Esophagus (tissue), 2 donors: ENCODE data around the gene HOXD13. TPM values are rescaled to one million over a fixed set of nuclear protein-coding genes. Genes with fewer than 3 reads are reported as not detected.

ENCODE experiments used
- H3K27ac ChIP-seq, 2 donors: one replicate each; pipeline ENCODE4 v1.5.1; 2013; ENCODE audit warnings: low read depth in 2 of 2, mild to moderate bottlenecking in 2 of 2, inconsistent platforms in 1 of 2, low read length in 1 of 2, moderate library complexity in 1 of 2
- H3K27me3 ChIP-seq, 2 donors: one replicate each; pipeline ENCODE4 v1.6.1; 2013; ENCODE audit warnings: low read length in 2 of 2, control low read depth in 1 of 2, mild to moderate bottlenecking in 1 of 2; ENCODE audit not compliant: insufficient read depth in 2 of 2, control insufficient read depth in 1 of 2
- H3K36me3 ChIP-seq, 2 donors: one replicate each; pipeline ENCODE4 v1.6.1; 2013; ENCODE audit warnings: low read length in 1 of 2; ENCODE audit not compliant: control insufficient read depth in 2 of 2, insufficient read depth in 2 of 2
- H3K4me1 ChIP-seq, 2 donors: one replicate each; pipeline ENCODE4 v1.6.1; 2013; ENCODE audit warnings: low read length in 1 of 2; ENCODE audit not compliant: control insufficient read depth in 2 of 2, insufficient read depth in 2 of 2
- H3K4me3 ChIP-seq, 2 donors: one replicate each; pipeline ENCODE4 v1.5.1; 2013; ENCODE audit warnings: low read length in 2 of 2, mild to moderate bottlenecking in 2 of 2, low read depth in 1 of 2, moderate library complexity in 1 of 2
- H3K9me3 ChIP-seq, 2 donors: one replicate each; pipeline ENCODE4 v1.6.1; 2013; ENCODE audit warnings: mild to moderate bottlenecking in 2 of 2, low read depth in 1 of 2, low read length in 1 of 2, moderate library complexity in 1 of 2; ENCODE audit not compliant: control insufficient read depth in 2 of 2, insufficient read depth in 1 of 2
- WGBS, 2 donors: extraction: QIAGEN DNeasy Blood & Tissue Kit; methylation state at CpG; one replicate each; pipeline ENCODE4 v1.1.7; 2013; 5-methylcytosine and 5-hydroxymethylcytosine counted together
- polyA plus RNA-seq, 2 donors: library from polyadenylated mRNA; stranded (reverse); fragments of 200-250 nt; gene quantifications; one replicate each; pipeline ENCODE4 v1.2.3, GENCODE V29; 2013
- donor health status: healthy with polysubstance abuse.
- donor health status: Bipolar disorder and iron deficiency.

HOXD13 gene
- polyA plus RNA-seq, 2 donors, result not detected

- no peak overlapping the region for H3K27ac ChIP-seq
- H3K36me3 ChIP-seq, result no peaks in the 10 kb centered on the region
- peaks cover 8 to 26% of the 10 kb centered on the region in 2 donors for H3K9me3 ChIP-seq
- peaks cover 4 to 10% of the 10 kb centered on the region in 2 donors for H3K4me1 ChIP-seq
- WGBS, 2 donors, result 6 to 7% methylated on average over 46 of the region's 46 CpGs
- peaks cover 2 to 55% of the 10 kb centered on the region in 2 donors for H3K27me3 ChIP-seq
- H3K4me3 ChIP-seq, result no peak overlapping the region
Measured at GRCh38 chr2:176085861-176086771, 6.4 kb upstream of the HOXD13 start.

GRCh38 chr2:176087330-176088047 lies 5.0 kb upstream of the HOXD13 start:
- Histone ChIP-seq H3K4me1 (peaks cover 7 to 8% of the 10 kb centered on the region in 2 donors), H3K9me3 (peaks cover 0 to 19% of the 10 kb centered on the region in 2 donors), H3K4me3 (no peak overlapping the region), H3K27me3 (peaks cover 2 to 55% of the 10 kb centered on the region in 2 donors), H3K27ac (no peak overlapping the region), H3K36me3 (no peaks in the 10 kb centered on the region)
- 30 to 38% methylated on average over 29 of the region's 29 CpGs for WGBS, 2 donors

GRCh38 chr2:176088048-176088936 lies 4.2 kb upstream of the HOXD13 start:
- WGBS, 2 donors, result 5 to 8% methylated on average over 49 of the region's 49 CpGs
- Histone ChIP-seq H3K9me3 (peaks cover 0 to 14% of the 10 kb centered on the region in 2 donors), H3K27me3 (peaks cover 2 to 52% of the 10 kb centered on the region in 2 donors), H3K4me1 (peaks cover 9 to 11% of the 10 kb centered on the region in 2 donors), H3K36me3 (no peaks in the 10 kb centered on the region), H3K27ac (no peak overlapping the region), H3K4me3 (peak overlapping the region; percentile 21 to 37)

GRCh38 chr2:176088937-176089842 lies 3.3 kb upstream of the HOXD13 start:
- peaks cover 0 to 16% of the 10 kb centered on the region in 2 donors for H3K9me3 ChIP-seq
- no peak overlapping the region for H3K4me3 ChIP-seq
- H3K27me3 ChIP-seq, result peaks cover 2 to 51% of the 10 kb centered on the region in 2 donors
- no peak overlapping the region for H3K27ac ChIP-seq
- WGBS, 2 donors, result 7 to 10% methylated on average over 6 of the region's 6 CpGs
- peaks cover 8 to 15% of the 10 kb centered on the region in 2 donors for H3K4me1 ChIP-seq
- no peaks in the 10 kb centered on the region for H3K36me3 ChIP-seq

GRCh38 chr2:176089843-176090395 lies 2.6 kb upstream of the HOXD13 start:
- Histone ChIP-seq H3K4me1 (peaks cover 8 to 15% of the 10 kb centered on the region in 2 donors), H3K27me3 (peaks cover 2 to 53% of the 10 kb centered on the region in 2 donors), H3K27ac (no peak overlapping the region), H3K9me3 (peaks cover 0 to 17% of the 10 kb centered on the region in 2 donors), H3K4me3 (no peak overlapping the region), H3K36me3 (no peaks in the 10 kb centered on the region)

- Histone ChIP-seq H3K9me3 (peaks cover 0 to 14% of the 10 kb centered on the region in 2 donors), H3K4me3 (no peak overlapping the region), H3K36me3 (no peaks in the 10 kb centered on the region), H3K4me1 (peaks cover 8 to 14% of the 10 kb centered on the region in 2 donors), H3K27me3 (peaks cover 2 to 47% of the 10 kb centered on the region in 2 donors), H3K27ac (no peak overlapping the region)
- WGBS, 2 donors, result 25 to 30% methylated on average over 5 of the region's 5 CpGs
Measured at GRCh38 chr2:176090862-176091261, 1.7 kb upstream of the HOXD13 start.

GRCh38 chr2:176091329-176092258 lies 927 bp upstream of the HOXD13 start:
- Histone ChIP-seq H3K27ac (no peak overlapping the region), H3K27me3 (peaks cover 0 to 43% of the 10 kb centered on the region in 2 donors), H3K4me1 (peaks cover 8 to 13% of the 10 kb centered on the region in 2 donors), H3K9me3 (peaks cover 0 to 12% of the 10 kb centered on the region in 2 donors), H3K4me3 (no peak overlapping the region), H3K36me3 (no peaks in the 10 kb centered on the region)
- WGBS, 2 donors, result 8 to 14% methylated on average over 31 of the region's 31 CpGs
